Endothelial cell of umbilical vein (primary cell): ENCODE results near the gene FIBCD1.

ENCODE experiments used
- EZH2 ChIP-seq: IDR thresholded peaks from 2 replicates; pipeline ENCODE4 v1.6.1; 2012; ENCODE audit warnings: borderline replicate concordance, low read depth, mild to moderate bottlenecking, moderate library complexity, low read length, inconsistent platforms; ENCODE audit not compliant: severe bottlenecking
- JUN ChIP-seq: IDR thresholded peaks from 2 replicates; pipeline ENCODE4 v1.6.1; 2011; ENCODE audit warnings: borderline replicate concordance, low read depth; ENCODE audit not compliant: insufficient read length, insufficient read depth
- POLR2A ChIP-seq: IDR thresholded peaks from 2 replicates; pipeline ENCODE4 v1.6.1; 2012; ENCODE audit warnings: low read depth, mild to moderate bottlenecking, control low read depth, low read length
- POLR2AphosphoS5 ChIP-seq: IDR thresholded peaks from 2 replicates; pipeline ENCODE4 v1.6.1; 2012; ENCODE audit warnings: low read depth, mild to moderate bottlenecking, control low read depth, low read length, moderate library complexity; ENCODE audit not compliant: insufficient read depth
- TF ChIP-seq, protein P1 (sequence below), 2 donors: IDR thresholded peaks; 1 replicate in 1 of 2; 2 replicates in 1 of 2; pipeline ENCODE4 v1.5.1; 2011; ENCODE audit warnings: low read length in 2 of 2, mild to moderate bottlenecking in 2 of 2, moderate library complexity in 2 of 2, control low read depth in 1 of 2, inconsistent platforms in 1 of 2, low read depth in 1 of 2; ENCODE audit not compliant: insufficient read depth in 1 of 2; ENCODE audit errors: extremely low read depth in 1 of 2
- TF ChIP-seq, protein P2 (sequence below): IDR thresholded peaks from 2 replicates; pipeline ENCODE4 v1.6.1; 2011; ENCODE audit not compliant: insufficient read depth, insufficient read length

DNA sequence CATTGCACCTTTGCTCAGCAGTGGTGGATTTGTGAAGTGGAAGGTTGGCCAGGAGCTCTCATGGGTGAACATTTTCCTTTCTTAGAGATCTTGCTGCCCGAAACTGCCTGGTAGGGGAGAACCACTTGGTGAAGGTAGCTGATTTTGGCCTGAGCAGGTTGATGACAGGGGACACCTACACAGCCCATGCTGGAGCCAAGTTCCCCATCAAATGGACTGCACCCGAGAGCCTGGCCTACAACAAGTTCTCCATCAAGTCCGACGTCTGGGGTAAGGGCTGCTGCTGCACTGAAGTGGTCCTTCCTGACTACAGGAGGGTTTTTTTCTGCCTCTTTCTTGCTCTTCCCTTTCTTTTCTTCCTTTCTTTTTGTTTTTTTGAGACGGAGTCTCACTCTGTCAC lies 64.3 kb downstream of the FIBCD1 start:
- TF ChIP-seq, protein P1, sequence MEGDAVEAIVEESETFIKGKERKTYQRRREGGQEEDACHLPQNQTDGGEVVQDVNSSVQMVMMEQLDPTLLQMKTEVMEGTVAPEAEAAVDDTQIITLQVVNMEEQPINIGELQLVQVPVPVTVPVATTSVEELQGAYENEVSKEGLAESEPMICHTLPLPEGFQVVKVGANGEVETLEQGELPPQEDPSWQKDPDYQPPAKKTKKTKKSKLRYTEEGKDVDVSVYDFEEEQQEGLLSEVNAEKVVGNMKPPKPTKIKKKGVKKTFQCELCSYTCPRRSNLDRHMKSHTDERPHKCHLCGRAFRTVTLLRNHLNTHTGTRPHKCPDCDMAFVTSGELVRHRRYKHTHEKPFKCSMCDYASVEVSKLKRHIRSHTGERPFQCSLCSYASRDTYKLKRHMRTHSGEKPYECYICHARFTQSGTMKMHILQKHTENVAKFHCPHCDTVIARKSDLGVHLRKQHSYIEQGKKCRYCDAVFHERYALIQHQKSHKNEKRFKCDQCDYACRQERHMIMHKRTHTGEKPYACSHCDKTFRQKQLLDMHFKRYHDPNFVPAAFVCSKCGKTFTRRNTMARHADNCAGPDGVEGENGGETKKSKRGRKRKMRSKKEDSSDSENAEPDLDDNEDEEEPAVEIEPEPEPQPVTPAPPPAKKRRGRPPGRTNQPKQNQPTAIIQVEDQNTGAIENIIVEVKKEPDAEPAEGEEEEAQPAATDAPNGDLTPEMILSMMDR (IDR thresholded peaks at IDR 0.05; ENCODE audit: extremely low read depth in 1 of 2, insufficient read depth in 1 of 2, low read depth in 1 of 2, low read length in 2 of 2): no peak
- TF ChIP-seq EZH2 (no peak), POLR2AphosphoS5 (no peak), POLR2A (no peak), JUN (no peak)
- TF ChIP-seq, protein P2, sequence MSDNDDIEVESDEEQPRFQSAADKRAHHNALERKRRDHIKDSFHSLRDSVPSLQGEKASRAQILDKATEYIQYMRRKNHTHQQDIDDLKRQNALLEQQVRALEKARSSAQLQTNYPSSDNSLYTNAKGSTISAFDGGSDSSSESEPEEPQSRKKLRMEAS: no peak
